ENCODE data around the gene SKOR1. TPM values are rescaled to one million over a fixed set of nuclear protein-coding genes. Genes with fewer than 3 reads are reported as not detected.
A peak's percentile ranks its signal among the peaks of the same experiment; 100 is the strongest.

The SKOR1 gene
- polyA plus RNA-seq, 3 donors from 2014 or later: 0.08 TPM; not detected in 2

DNA sequence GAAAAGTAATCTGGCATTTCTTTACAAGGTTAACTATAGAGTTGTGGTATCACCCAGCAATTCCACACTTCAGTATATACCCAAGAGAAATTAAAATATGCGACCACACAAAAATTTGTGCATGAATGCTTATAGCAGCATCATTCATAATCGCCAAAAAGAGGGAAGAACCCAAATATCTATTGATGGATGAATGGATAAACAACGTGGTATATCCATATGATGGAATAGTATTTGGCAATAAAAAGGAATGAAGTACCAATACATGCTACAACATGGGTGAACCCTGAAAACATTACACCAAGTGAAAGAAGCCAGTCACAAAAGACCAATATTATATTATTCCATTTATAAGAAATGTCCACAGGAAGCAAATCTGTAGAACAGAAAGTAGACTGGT, 8.6 kb upstream of the SKOR1 start:
- H3K36me3 Mint-ChIP-seq: peaks cover 0 to 4% (median 0%) of the 10 kb centered on the region in 3 donors
- no peak overlapping the region for H3K27ac Mint-ChIP-seq
- no peak for DNase-seq
- H3K9me3 Mint-ChIP-seq: peaks cover 0 to 5% (median 0%) of the 10 kb centered on the region in 6 donors
- peaks cover 17 to 32% (median 18%) of the 10 kb centered on the region in 3 donors for H3K27me3 Mint-ChIP-seq (ENCODE audit: low read depth in 3 of 3)
- H3K4me3 Mint-ChIP-seq: no peak overlapping the region
- peaks cover 0 to 8% of the 10 kb centered on the region in 2 donors for H3K4me1 Mint-ChIP-seq

DNA sequence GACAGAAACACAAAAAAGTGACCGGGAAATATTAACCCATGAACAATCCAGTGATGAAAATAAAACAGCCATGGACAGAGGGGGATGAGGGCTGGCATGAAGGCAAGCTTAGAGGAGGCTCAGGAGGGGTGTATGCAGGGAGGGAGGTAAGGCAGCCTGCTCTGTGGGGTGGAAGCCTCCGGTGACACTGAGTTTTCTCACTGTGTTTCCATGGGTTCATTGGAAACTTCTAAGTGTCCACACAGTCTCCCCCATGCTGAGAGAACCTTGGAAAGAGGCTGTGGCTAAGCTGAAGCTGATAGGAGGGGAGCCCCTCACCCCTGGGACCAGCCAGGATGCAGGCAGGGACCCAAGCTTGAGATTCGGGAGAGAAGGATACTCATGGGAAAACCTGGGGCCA, 6.8 kb upstream of the SKOR1 start:
- H3K36me3 Mint-ChIP-seq: peaks cover 0 to 4% (median under 1%) of the 10 kb centered on the region in 3 donors
- peaks cover 2 to 10% of the 10 kb centered on the region in 2 donors for H3K4me1 Mint-ChIP-seq
- peaks cover 20 to 46% (median 26%) of the 10 kb centered on the region in 3 donors for H3K27me3 Mint-ChIP-seq (ENCODE audit: low read depth in 3 of 3)
- no peak for DNase-seq
- H3K9me3 Mint-ChIP-seq: peaks cover 0 to 5% (median 0%) of the 10 kb centered on the region in 6 donors
- H3K4me3 Mint-ChIP-seq: no peak overlapping the region
- H3K27ac Mint-ChIP-seq: no peak overlapping the region

DNA sequence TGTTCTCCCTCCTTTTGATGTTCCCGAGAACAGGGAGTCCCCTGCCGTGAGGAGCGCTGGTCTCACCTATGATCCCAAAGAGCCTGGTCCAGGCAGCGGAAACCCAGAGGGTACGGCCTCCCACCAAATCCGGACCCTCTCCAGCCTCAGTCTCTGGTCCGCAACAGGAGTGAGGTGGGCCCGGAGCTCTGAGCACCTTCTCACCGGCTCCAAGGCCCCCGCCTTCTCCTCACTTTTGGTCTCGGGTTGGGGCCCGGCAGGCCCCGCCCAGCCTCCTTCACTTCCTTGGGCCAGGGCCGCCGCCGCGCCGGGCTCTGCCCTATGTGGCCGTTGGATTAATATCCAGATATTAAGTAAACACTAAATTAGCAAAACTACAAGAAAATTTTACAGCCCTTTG, 5.7 kb upstream of the SKOR1 start:
- peaks cover 0 to 5% (median 0%) of the 10 kb centered on the region in 6 donors for H3K9me3 Mint-ChIP-seq
- H3K36me3 Mint-ChIP-seq: peaks cover 0 to 7% (median 4%) of the 10 kb centered on the region in 3 donors
- H3K4me1 Mint-ChIP-seq: peaks cover 12 to 18% of the 10 kb centered on the region in 2 donors
- peaks cover 29 to 57% (median 35%) of the 10 kb centered on the region in 3 donors for H3K27me3 Mint-ChIP-seq (ENCODE audit: low read depth in 3 of 3)
- H3K4me3 Mint-ChIP-seq: no peak overlapping the region
- no peak for DNase-seq
- no peak overlapping the region for H3K27ac Mint-ChIP-seq

DNA sequence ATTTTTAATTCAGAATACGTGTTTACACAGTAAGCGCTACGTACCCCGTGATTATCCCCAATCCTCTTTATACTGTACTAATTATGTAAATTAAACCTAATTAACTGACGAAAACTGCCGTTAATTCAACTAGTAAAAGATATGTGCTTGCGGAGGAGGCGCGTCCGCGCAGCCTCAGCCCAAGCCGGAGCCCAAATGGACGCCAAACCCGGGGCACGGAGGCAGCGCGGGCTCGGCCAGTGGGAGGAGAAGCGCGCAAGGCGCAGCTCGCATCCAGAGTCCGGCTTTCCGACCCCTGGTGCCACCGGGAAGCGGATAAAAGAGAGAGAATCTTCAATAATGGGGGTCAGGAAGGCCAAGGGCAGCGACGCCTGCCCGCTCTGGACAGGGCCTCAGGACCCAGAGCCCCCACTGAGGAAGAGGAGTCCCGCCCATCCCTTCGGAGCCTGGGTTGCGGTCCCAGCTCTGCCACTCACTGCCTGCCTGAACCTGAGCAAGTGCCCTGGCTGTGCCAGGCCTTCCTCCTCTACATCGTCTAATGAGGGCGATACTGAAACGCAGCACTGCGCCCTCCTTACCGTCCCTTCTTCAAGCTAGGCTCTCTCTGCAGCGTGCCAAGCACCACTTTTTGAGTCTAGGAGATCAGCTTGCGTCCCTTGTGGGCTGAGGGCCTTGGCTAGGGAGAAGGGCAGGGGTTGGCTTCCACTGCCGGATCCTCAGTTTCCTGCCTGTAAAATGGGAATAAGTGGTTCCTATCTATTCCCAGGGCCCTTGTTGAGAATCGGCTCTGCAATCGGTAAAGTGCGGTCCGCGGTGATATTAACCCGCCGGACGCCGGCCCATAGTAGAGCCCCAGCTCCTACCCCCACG, 5.0 kb upstream of the SKOR1 start:
- peaks cover 12 to 18% of the 10 kb centered on the region in 2 donors for H3K4me1 Mint-ChIP-seq
- H3K4me3 Mint-ChIP-seq: no peak overlapping the region

DNA sequence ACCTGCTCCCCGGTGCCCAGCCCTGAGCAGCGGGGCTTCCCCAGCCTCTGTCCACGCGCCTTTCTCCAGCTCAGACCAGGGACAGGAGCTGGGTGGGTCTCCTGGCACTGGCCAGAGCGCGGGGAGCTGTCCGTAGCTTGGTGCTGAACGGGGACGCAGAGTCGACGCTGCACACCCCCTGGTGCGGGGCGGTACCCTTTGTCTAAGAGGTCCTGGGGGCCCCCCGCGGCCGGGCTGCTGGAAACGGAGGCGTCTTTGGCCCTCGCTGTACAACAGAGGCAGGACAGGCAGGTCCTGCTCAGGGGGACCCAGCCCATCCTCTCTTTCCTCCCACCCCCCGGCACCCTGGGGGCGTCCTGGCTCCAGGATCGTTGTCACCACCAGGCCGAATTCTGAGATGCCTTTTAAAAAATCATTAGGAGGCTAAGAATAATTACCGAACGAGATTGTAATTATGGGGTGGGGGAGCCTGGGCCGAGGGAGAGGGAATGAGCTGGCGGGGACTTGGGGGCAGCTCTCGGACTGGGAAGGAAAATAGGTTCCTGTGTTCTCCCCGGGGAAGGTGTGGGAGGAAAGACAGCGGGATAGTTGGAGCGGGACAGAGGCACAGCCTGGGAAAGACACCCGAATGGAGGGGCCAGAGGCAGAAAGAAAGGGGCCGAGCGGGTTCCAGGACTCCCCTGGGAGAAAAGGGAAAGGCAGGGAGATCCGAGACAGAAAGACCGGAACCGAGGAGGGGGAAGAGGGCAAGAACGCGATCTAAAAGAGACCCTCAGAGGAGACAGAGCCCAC, 4.1 kb upstream of the SKOR1 start:
- peak overlapping the region in 3 of 5 donors; percentile 35 to 65 (median 36) for H3K4me3 Mint-ChIP-seq
- peaks cover 12 to 21% of the 10 kb centered on the region in 2 donors for H3K4me1 Mint-ChIP-seq
- no peak for DNase-seq
- peaks cover 0 to 7% (median 0%) of the 10 kb centered on the region in 6 donors for H3K9me3 Mint-ChIP-seq
- H3K27me3 Mint-ChIP-seq (ENCODE audit: low read depth in 3 of 3): peaks cover 32 to 70% (median 36%) of the 10 kb centered on the region in 3 donors
- peak overlapping the region in 1 of 6 donors; percentile 51 for H3K27ac Mint-ChIP-seq
- peaks cover 0 to 7% (median 0%) of the 10 kb centered on the region in 3 donors for H3K36me3 Mint-ChIP-seq

More for the DNA sequence above, 5.0 kb upstream of the SKOR1 start:
- no peak for DNase-seq
- H3K27me3 Mint-ChIP-seq (ENCODE audit: low read depth in 3 of 3): peaks cover 30 to 61% (median 35%) of the 10 kb centered on the region in 3 donors
- H3K36me3 Mint-ChIP-seq: peaks cover 0 to 7% (median 4%) of the 10 kb centered on the region in 3 donors
- H3K27ac Mint-ChIP-seq: no peak overlapping the region
- H3K9me3 Mint-ChIP-seq: peaks cover 0 to 5% (median 0%) of the 10 kb centered on the region in 6 donors

DNA sequence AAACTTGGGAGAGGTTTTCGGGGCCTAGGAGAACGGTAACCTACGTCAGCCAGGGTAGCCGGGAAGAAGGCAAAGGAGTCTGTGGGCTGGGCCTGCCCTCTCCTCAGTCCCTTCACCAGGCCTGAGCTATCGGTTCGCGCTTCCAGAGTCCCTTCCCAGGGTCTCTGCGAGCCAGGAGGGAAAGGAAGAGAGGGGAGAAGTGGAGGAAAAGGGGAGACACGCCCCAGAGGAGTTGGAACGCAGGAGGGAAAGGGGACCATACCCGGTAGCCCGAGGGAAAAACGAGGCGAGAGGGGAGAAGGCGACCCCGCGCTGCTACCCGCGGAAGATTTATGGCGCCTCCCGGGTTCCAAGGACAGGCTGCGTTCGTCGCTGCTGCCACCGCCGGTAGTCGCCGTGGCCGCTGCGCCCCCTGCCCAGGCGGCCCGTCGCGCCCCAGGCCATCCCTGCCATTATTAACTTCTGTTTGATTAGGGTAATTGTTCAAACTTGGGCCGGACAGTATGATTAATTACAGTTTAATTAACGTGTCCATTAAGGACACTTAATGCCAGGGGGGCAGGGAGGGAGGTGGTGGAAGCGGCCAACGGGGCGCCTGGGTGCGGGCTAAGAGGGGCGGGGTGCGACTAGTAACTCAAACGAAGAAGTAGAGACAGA, 3.4 kb upstream of the SKOR1 start:
- Mint-ChIP-seq H3K27ac (peak overlapping the region in 1 of 6 donors; percentile 51), H3K36me3 (peaks cover 0 to 7% (median 0%) of the 10 kb centered on the region in 3 donors), H3K27me3 (ENCODE audit: low read depth in 3 of 3) (peaks cover 30 to 75% (median 39%) of the 10 kb centered on the region in 3 donors), H3K9me3 (peaks cover 0 to 7% (median 0%) of the 10 kb centered on the region in 6 donors), H3K4me1 (peaks cover 12 to 23% of the 10 kb centered on the region in 2 donors), H3K4me3 (peak overlapping the region in 3 of 5 donors; percentile 29 to 65 (median 35))
- no peak for DNase-seq

DNA sequence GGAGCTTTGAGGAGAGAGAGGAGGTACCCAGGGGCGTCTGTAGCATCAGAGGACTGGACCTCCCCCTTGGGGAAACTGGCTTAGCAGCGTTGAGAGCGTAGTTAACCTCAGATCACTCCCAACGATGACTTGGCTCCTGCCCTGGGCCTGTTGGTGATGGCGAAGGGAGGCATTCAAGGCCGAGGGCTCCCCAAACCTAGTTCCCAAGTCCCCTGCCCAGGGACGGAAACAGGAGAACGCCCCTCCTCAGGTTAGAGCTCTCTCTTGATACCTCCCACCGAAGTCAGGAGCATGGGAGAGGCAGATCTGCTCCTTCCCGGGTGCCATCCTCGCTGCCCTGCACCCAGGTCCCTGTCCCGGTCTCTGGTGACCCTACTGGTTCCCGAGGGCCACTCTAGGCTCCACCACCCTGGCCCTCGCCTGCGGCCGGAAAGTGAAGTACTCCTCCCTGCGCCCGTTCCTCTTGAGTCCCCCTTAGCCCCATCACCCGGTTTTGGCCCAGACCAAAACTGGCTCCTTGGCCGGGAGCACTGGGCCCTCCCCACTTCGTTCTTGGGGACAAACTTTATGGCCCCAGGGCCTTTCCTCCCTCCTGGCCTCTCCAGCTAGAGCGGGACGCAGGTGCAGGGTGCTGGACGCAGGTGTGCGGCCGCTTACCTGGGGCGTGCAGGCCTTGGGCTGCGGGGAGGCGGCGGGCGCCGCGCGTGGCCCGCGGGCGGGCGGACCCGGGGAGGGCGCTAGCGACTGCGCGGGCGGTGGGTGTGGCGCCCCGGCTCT, 2.6 kb upstream of the SKOR1 start:
- H3K4me3 Mint-ChIP-seq: peak overlapping the region in 3 of 5 donors; percentile 11 to 60 (median 29)
- H3K4me1 Mint-ChIP-seq: peaks cover 12 to 23% of the 10 kb centered on the region in 2 donors

DNA sequence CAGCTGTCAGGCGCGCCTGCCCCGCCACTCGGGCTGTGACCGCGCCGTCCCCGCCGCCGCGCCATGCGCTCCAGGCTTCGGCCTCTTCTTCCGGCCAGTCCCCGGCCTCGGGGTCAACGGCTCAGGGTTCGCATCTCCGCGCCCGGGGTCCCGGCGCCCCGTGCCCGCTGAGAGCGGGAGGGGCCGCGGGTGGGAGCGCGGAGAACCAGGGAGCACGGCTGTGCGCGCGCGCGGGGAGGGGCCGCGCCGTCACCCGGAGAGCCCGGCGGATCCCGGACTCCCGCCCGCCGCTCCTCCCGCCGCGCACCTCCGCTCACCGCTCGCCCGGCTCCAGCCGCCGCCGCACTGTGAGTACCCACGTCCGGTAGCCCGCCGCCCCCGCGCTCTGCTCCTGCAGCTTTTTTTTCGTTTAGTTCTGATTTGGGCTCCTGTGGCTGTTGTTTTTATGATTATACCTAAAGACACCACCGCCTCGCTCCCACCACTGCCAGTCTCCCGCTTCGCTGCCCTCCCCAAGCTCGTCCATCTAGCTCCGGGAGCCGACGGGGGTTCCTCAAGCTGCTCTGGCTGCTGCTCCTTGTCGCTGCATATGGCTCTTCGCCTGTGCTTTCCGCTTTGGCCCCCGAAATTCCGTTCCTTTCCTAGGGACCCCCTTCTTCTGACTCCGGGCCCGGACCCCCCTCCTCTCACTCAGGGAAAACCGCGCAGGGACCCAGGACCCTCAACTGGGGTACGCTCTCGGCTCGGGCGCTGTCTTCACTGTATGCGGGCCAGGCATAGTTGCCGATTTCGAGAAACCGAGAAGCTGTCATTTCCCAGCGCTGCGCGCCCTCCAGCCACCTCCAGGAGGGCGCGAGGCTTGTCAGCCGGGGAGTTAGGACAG, 1.8 kb upstream of the SKOR1 start:
- H3K4me1 Mint-ChIP-seq: peaks cover 12 to 26% of the 10 kb centered on the region in 2 donors
- H3K27me3 Mint-ChIP-seq (ENCODE audit: low read depth in 3 of 3): peaks cover 33 to 68% (median 44%) of the 10 kb centered on the region in 3 donors
- peak overlapping the region in 2 of 6 donors; percentile 2 to 55 for H3K27ac Mint-ChIP-seq
- peaks cover 0 to 2% (median 0%) of the 10 kb centered on the region in 6 donors for H3K9me3 Mint-ChIP-seq
- no peak for DNase-seq
- peak overlapping the region; percentile 41 to 86 (median 77) for H3K4me3 Mint-ChIP-seq
- peaks cover 0 to 7% (median 0%) of the 10 kb centered on the region in 3 donors for H3K36me3 Mint-ChIP-seq

More for the DNA sequence above, 2.6 kb upstream of the SKOR1 start:
- H3K27ac Mint-ChIP-seq: no peak overlapping the region
- H3K9me3 Mint-ChIP-seq: peaks cover 0 to 4% (median 0%) of the 10 kb centered on the region in 6 donors
- peaks cover 30 to 69% (median 39%) of the 10 kb centered on the region in 3 donors for H3K27me3 Mint-ChIP-seq (ENCODE audit: low read depth in 3 of 3)
- no peak for DNase-seq
- H3K36me3 Mint-ChIP-seq: peaks cover 0 to 7% (median 0%) of the 10 kb centered on the region in 3 donors

DNA sequence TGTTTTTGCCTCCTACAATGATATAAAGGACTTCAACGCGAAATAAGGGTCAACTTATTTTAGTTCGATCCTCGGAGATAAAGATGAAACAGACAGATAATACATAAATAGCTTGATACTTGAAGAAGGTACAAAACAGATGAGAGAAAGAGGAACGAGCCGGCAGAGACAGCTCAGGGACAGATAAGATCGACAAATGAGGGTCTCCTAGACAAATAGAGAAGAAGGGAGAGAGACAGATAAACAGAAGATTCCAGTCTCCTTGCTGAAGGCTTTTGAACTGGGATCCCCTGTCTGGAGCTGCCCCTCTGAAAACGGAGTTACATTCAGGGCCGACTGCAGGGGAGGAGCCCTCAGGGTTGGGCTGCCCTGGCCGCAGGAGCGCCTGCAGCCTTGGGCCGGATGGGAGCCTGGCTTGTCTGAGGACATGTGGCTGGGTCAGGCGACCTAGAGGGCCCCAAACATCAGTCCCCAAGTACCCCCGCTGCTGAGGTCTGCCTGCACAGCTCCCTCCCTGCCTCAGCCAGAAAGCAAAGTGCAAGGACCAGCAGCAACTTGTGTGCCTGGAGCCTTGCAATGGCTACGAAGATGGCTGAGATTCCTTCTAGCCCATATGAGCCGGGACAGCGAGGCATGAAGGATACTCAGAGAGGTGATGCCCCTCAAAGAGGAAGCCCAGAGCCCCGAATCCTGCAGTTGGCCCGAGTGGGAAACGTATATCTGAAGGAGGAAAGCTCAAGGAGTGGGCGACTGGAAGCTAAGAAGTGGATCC, 926 bp upstream of the SKOR1 start:
- Mint-ChIP-seq H3K27me3 (ENCODE audit: low read depth in 3 of 3) (peaks cover 30 to 71% (median 51%) of the 10 kb centered on the region in 3 donors), H3K4me3 (peak overlapping the region; percentile 38 to 86 (median 77)), H3K27ac (peak overlapping the region in 1 of 6 donors; percentile 2), H3K36me3 (peaks cover 0 to 7% (median 0%) of the 10 kb centered on the region in 3 donors), H3K4me1 (peaks cover 12 to 32% of the 10 kb centered on the region in 2 donors), H3K9me3 (peaks cover 0 to 3% (median 0%) of the 10 kb centered on the region in 6 donors)
- no peak for DNase-seq

DNA sequence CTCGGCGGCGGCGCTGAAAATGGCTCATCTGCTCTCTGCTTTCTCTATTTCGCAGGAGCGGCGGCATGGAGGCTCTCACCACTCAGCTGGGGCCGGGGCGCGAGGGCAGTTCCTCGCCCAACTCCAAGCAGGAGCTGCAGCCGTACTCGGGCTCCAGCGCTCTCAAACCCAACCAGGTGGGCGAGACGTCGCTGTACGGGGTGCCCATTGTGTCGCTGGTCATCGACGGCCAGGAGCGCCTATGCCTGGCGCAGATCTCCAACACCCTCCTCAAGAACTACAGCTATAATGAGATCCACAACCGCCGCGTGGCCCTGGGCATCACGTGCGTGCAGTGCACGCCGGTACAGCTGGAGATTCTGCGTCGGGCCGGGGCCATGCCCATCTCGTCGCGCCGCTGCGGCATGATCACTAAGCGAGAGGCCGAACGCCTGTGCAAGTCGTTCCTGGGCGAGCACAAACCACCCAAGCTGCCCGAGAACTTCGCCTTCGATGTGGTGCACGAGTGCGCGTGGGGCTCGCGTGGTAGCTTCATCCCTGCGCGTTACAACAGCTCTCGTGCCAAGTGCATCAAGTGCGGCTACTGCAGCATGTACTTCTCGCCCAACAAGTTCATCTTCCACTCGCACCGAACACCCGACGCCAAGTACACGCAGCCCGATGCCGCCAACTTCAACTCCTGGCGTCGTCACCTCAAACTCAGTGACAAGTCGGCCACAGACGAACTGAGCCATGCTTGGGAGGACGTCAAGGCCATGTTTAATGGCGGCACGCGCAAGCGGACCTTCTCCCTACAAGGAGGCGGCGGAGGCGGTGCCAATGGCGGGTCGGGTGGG, 790 bp downstream of the SKOR1 start:
- DNase-seq: no peak
- peaks cover 12 to 32% of the 10 kb centered on the region in 2 donors for H3K4me1 Mint-ChIP-seq
- peak overlapping the region in 2 of 5 donors; percentile 6 to 51 for H3K4me3 Mint-ChIP-seq
- H3K27me3 Mint-ChIP-seq (ENCODE audit: low read depth in 3 of 3): peaks cover 32 to 72% (median 49%) of the 10 kb centered on the region in 3 donors
- H3K36me3 Mint-ChIP-seq: peaks cover 0 to 7% (median 0%) of the 10 kb centered on the region in 3 donors
- peak overlapping the region in 1 of 6 donors; percentile 46 for H3K27ac Mint-ChIP-seq
- peaks cover 0 to 3% (median 0%) of the 10 kb centered on the region in 6 donors for H3K9me3 Mint-ChIP-seq
